OCI-LY3 (cell line): Measurements from ENCODE around the gene SLC8A1.

ENCODE experiments used
- CTCF ChIP-seq: fragments of 200-600, 300-600 bp; sonication (generic); IDR thresholded peaks from 2 replicates; pipeline ENCODE4 v1.5.1; 2014; ENCODE audit warnings: antibody characterized with exemption, low read length, low read depth
- EZH2phosphoT487 ChIP-seq: fragments of 200-600 bp; shearing (Covaris generic); IDR thresholded peaks from 2 replicates; pipeline ENCODE4 v1.6.1; 2018; ENCODE audit warnings: antibody characterized with exemption, mixed run types, low read depth

GRCh38 chr2:40197121-40197520 is 254.8 kb downstream of the SLC8A1 start:
- no peak for TF ChIP-seq CTCF
- TF ChIP-seq EZH2phosphoT487: no peak
